ENCODE measurements around the gene AHNAK.

DNA sequence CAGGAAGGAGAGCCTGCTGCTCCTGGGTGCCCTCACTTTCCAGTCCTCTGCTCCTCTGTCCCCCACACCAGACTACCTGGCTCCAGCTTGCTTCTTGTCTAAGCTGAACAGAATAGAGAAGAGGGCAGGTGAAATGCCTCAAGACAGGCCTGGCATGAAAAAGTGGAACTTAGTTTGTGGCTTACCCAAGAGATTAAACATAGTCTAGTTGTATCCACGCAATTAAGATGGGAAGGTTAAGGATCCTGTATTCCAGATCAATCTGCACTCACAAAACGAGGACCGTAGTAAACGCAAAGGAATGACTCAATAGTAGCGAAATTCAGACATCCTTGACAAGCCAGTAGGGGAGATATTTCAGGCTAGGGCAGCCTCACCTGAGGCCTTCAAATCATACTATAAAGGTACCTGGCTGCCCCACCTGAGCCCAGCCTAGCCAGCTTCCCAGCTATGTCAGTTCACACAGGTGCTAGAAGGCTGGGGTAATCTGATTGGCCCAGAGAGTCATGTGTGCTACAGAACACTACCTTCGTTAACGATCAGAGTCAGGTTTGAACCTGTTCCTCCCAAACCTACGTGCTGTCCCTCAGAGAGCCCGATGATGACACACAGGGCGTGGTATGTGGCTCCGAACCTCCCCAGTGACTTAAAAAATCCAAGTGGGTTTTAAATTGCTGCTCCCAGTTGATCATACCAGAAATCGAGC is 46.5 kb downstream of the AHNAK start:
- TF ChIP-seq, protein P1, sequence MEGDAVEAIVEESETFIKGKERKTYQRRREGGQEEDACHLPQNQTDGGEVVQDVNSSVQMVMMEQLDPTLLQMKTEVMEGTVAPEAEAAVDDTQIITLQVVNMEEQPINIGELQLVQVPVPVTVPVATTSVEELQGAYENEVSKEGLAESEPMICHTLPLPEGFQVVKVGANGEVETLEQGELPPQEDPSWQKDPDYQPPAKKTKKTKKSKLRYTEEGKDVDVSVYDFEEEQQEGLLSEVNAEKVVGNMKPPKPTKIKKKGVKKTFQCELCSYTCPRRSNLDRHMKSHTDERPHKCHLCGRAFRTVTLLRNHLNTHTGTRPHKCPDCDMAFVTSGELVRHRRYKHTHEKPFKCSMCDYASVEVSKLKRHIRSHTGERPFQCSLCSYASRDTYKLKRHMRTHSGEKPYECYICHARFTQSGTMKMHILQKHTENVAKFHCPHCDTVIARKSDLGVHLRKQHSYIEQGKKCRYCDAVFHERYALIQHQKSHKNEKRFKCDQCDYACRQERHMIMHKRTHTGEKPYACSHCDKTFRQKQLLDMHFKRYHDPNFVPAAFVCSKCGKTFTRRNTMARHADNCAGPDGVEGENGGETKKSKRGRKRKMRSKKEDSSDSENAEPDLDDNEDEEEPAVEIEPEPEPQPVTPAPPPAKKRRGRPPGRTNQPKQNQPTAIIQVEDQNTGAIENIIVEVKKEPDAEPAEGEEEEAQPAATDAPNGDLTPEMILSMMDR (IDR thresholded peaks at IDR 0.05): no peak
- TF ChIP-seq POLR2A (IDR thresholded peaks at IDR 0.05): no peak
